Upper lobe of left lung (tissue), 4 donors: ENCODE data around the gene DNAAF5.

Experiments
- CTCF ChIP-seq, 6 experiments: fragments of 450-650 bp in 4 of 6; fragments of 200-600 bp in 2 of 6; sonication (generic) in 2 of 6; IDR thresholded peaks; one replicate each; pipeline ENCODE4 v1.5.1; 2016 to 2019; ENCODE audit warnings: antibody characterized with exemption in 6 of 6
- POLR2A ChIP-seq, 4 donors: fragments of 450-650 bp; IDR thresholded peaks; one replicate each; pipeline ENCODE4 v1.5.1; 2016 to 2017; ENCODE audit warnings: antibody characterized with exemption in 4 of 4, mild to moderate bottlenecking in 2 of 4

- no peak for TF ChIP-seq CTCF (IDR thresholded peaks at IDR 0.05)
- TF ChIP-seq POLR2A (IDR thresholded peaks at IDR 0.05) = no peak
Observed at GRCh38 chr7:835485-836401, 109.2 kb downstream of the DNAAF5 start.
